GM08714 (cell line): ENCODE results near the gene ZNF324.
A peak's percentile ranks its signal among the peaks of the same experiment; 100 is the strongest.

Source experiments
- H3K4me3 ChIP-seq: fragments of 200-500 bp; sonication (Bioruptor generic); 2 replicates; pipeline ENCODE4 v1.5.1; 2014; ENCODE audit warnings: mild to moderate bottlenecking, low read length, inconsistent platforms
- ZNF274 ChIP-seq: IDR thresholded peaks from 2 replicates; pipeline ENCODE4 v1.6.1; 2012; ENCODE audit warnings: mild to moderate bottlenecking, low read depth, low read length

Gene ZNF324

GRCh38 chr19:58519355-58520256 lies 52.7 kb downstream of the ZNF324 start, which contains the start of gene ZBTB45:
ZBTB45 (minus strand) TSS chr19:58519810; CDS start chr19:58517673, 2,137 bp downstream.
- H3K4me3 ChIP-seq: peak within 1 kb of the TSS; percentile 83
- TF ChIP-seq ZNF274: no peak

GRCh38 chr19:58520257-58520599 lies 53.3 kb downstream of the ZNF324 start:
- TF ChIP-seq ZNF274: no peak
- peak overlapping the region; percentile 83 for H3K4me3 ChIP-seq

GRCh38 chr19:58521651-58522050 lies 54.8 kb downstream of the ZNF324 start:
- H3K4me3 ChIP-seq: no peak overlapping the region
- no peak for TF ChIP-seq ZNF274

DNA sequence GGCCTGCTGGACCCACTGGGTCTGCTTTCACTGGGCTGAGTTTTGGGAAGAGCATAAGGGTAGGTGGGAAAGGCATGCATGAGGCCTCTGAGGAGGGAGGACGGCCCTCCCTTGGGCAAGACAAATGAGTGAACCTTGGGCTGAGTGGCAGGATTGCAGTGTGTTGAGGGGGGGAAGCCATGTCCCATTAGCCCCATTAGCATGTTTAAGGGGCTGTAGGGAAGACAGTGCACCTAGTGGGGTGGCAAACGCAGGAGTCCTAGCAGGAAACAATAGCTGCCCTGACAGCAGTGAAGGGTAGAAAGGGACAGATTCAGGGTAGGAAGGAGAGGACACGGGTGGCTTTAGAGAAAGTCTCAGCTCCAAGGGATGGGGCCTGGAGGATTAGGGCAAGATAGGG lies 55.8 kb downstream of the ZNF324 start:
- no peak overlapping the region for H3K4me3 ChIP-seq
- no peak for TF ChIP-seq ZNF274
